ENCODE data around the gene KRT39.
A peak's percentile ranks its signal among the peaks of the same experiment; 100 is the strongest.

DNA sequence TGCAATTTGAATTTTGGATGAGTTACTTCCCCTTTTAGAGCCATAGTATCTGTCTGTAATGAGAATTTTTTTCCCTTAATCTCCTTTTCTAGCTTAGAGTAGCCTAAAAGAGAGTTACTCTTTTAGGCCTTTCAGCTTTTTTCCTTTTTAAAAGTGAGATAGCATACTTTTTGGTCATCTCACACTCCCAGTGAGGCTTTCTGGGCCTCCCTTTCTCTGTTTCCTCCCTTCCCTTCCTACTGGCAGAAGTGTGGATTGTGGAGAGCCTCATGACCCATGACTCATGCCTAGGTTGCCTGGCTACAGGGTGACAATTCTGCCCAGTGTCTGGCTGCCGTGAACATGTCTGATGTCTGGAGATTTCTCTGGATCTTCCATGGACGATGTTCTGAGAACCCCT, 44.5 kb downstream of the KRT39 start:
- peak in 1 of 3 donors; percentile 42 for TF ChIP-seq POLR2AphosphoS5 (IDR thresholded peaks at IDR 0.05)
- TF ChIP-seq, protein P1, sequence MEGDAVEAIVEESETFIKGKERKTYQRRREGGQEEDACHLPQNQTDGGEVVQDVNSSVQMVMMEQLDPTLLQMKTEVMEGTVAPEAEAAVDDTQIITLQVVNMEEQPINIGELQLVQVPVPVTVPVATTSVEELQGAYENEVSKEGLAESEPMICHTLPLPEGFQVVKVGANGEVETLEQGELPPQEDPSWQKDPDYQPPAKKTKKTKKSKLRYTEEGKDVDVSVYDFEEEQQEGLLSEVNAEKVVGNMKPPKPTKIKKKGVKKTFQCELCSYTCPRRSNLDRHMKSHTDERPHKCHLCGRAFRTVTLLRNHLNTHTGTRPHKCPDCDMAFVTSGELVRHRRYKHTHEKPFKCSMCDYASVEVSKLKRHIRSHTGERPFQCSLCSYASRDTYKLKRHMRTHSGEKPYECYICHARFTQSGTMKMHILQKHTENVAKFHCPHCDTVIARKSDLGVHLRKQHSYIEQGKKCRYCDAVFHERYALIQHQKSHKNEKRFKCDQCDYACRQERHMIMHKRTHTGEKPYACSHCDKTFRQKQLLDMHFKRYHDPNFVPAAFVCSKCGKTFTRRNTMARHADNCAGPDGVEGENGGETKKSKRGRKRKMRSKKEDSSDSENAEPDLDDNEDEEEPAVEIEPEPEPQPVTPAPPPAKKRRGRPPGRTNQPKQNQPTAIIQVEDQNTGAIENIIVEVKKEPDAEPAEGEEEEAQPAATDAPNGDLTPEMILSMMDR (IDR thresholded peaks at IDR 0.05) = no peak
- TF ChIP-seq POLR2A (IDR thresholded peaks at IDR 0.05) = no peak

Measured in suprapubic skin (tissue), 4 donors.